K562 (cell line): ENCODE data around the gene CPN2. TPM values are rescaled to one million over a fixed set of nuclear protein-coding genes. Genes with fewer than 3 reads are reported as not detected.

Source experiments
- CCNT2 ChIP-seq: IDR thresholded peaks from 2 replicates; pipeline ENCODE4 v1.6.1; 2011; ENCODE audit warnings: borderline replicate concordance, low read depth, mild to moderate bottlenecking, moderate library complexity, mixed read lengths, low read length; ENCODE audit not compliant: insufficient read length; ENCODE audit errors: extremely low read depth
- CHCHD3 ChIP-seq: fragments of 250-450 bp; sonication (Bioruptor Pico); IDR thresholded peaks from 2 replicates; pipeline ENCODE4 v2.1.2; 2022; ENCODE audit warnings: mild to moderate bottlenecking
- CHD7 ChIP-seq: fragments of 200-600 bp; sonication (generic); IDR thresholded peaks from one replicate; pipeline ENCODE4 v1.6.1; 2012; ENCODE audit warnings: mild to moderate bottlenecking, low read depth, low read length, inconsistent platforms
- FUS ChIP-seq: fragments of 200-400 bp; formaldehyde crosslinking; optimal IDR thresholded peaks from 2 replicates; pipeline ENCODE3; 2017; ENCODE audit warnings: low read depth, low read length
- MEF2D ChIP-seq: conservative IDR thresholded peaks from 2 replicates; pipeline ENCODE4 v1.6.1; 2016; ENCODE audit warnings: low read depth, missing genetic modification characterization, missing compliant biosample characterization
- PRPF4 ChIP-seq: fragments of 200-400 bp; formaldehyde crosslinking; IDR thresholded peaks from one replicate; pipeline ENCODE4 v1.6.1; 2017; ENCODE audit warnings: low read length, low read depth, mild to moderate bottlenecking; ENCODE audit not compliant: insufficient read depth, poor library complexity, severe bottlenecking
- polyA plus RNA-seq, 8 experiments: library from polyadenylated mRNA; depleted of rRNA in 4 of 8; stranded (reverse) in 5 of 8; unstranded in 3 of 8; fragments of >200 nt; fragmentation: Nextera tagmentation in 2 of 8; fragmentation: Illumina TruSeq in 1 of 8; extraction: Ambion mirVana in 2 of 8; extraction: Trizol in 1 of 8; gene quantifications; 2 replicates each; pipeline versions ENCODE4 v1.2.1 to v1.2.3, GENCODE V29; 2011 to 2014; ENCODE audit warnings: inconsistent platforms in 1 of 8, missing spikeins in 1 of 8
- total RNA-seq, 7 experiments: library from RNA; depleted of rRNA in 6 of 7; stranded (reverse); fragments of >200 nt in 6 of 7; fragmentation: Illumina TruSeq in 2 of 7; extraction: Trizol in 2 of 7; gene quantifications; 2 replicates each; pipeline versions ENCODE4 v1.2.1 to v1.2.3, GENCODE V29; 2011 to 2021; ENCODE audit warnings: low replicate concordance in 1 of 7
- TF ChIP-seq, protein P1 (sequence below): sonication (generic); formaldehyde crosslinking; IDR thresholded peaks from 2 replicates; pipeline ENCODE4 v1.8.1; 2023; ENCODE audit warnings: mild to moderate bottlenecking, missing genetic modification reagents
- TF ChIP-seq, protein P2 (sequence below): fragments of 200-800 bp; sonication (Bioruptor generic); IDR thresholded peaks from 2 replicates; pipeline ENCODE4 v1.6.1; 2017; ENCODE audit warnings: missing genetic modification characterization, missing compliant biosample characterization
- TF ChIP-seq, protein P3 (sequence below), 2 experiments: fragments of 450-650 bp; conservative IDR thresholded peaks; 2 replicates each; pipeline ENCODE4 v1.6.1; 2017; ENCODE audit warnings: mild to moderate bottlenecking in 2 of 2, moderate library complexity in 2 of 2

Gene CPN2
- total and polyA plus RNA-seq, 9 of the 15 experiments (the other 6 are each of a cell fraction or from before 2014, with no cell fraction given): not detected

- TF ChIP-seq CHD7: no peak
- no peak for TF ChIP-seq PRPF4
- TF ChIP-seq CHCHD3 (CRISPR knock-in tag): no peak
- TF ChIP-seq MEF2D: no peak
- TF ChIP-seq, protein P1, sequence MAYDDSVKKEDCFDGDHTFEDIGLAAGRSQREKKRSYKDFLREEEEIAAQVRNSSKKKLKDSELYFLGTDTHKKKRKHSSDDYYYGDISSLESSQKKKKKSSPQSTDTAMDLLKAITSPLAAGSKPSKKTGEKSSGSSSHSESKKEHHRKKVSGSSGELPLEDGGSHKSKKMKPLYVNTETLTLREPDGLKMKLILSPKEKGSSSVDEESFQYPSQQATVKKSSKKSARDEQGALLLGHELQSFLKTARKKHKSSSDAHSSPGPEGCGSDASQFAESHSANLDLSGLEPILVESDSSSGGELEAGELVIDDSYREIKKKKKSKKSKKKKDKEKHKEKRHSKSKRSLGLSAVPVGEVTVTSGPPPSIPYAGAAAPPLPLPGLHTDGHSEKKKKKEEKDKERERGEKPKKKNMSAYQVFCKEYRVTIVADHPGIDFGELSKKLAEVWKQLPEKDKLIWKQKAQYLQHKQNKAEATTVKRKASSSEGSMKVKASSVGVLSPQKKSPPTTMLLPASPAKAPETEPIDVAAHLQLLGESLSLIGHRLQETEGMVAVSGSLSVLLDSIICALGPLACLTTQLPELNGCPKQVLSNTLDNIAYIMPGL (CRISPR knock-in tag): peak; percentile 81; the same call in 1 of the 2 replicates
- TF ChIP-seq, protein P2, sequence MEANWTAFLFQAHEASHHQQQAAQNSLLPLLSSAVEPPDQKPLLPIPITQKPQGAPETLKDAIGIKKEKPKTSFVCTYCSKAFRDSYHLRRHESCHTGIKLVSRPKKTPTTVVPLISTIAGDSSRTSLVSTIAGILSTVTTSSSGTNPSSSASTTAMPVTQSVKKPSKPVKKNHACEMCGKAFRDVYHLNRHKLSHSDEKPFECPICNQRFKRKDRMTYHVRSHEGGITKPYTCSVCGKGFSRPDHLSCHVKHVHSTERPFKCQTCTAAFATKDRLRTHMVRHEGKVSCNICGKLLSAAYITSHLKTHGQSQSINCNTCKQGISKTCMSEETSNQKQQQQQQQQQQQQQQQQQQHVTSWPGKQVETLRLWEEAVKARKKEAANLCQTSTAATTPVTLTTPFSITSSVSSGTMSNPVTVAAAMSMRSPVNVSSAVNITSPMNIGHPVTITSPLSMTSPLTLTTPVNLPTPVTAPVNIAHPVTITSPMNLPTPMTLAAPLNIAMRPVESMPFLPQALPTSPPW (CRISPR knock-in tag): peak; percentile 55; the same call in 1 of the 2 replicates
- TF ChIP-seq CCNT2: peak; percentile 25
- TF ChIP-seq, protein P3, sequence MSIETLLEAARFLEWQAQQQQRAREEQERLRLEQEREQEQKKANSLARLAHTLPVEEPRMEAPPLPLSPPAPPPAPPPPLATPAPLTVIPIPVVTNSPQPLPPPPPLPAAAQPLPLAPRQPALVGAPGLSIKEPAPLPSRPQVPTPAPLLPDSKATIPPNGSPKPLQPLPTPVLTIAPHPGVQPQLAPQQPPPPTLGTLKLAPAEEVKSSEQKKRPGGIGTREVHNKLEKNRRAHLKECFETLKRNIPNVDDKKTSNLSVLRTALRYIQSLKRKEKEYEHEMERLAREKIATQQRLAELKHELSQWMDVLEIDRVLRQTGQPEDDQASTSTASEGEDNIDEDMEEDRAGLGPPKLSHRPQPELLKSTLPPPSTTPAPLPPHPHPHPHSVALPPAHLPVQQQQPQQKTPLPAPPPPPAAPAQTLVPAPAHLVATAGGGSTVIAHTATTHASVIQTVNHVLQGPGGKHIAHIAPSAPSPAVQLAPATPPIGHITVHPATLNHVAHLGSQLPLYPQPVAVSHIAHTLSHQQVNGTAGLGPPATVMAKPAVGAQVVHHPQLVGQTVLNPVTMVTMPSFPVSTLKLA (conservative IDR thresholded peaks at IDR 0.05): peak; percentile 62 to 84
- no peak for TF ChIP-seq FUS
These were observed 17.7 kb downstream of the CPN2 start (continued) for GRCh38 chr3:194333212-194333980.
